WTC11 (cell line): ENCODE data around the gene PLEKHA1. TPM values are rescaled to one million over a fixed set of nuclear protein-coding genes. Genes with fewer than 3 reads are reported as not detected.

Source experiments
- ATAC-seq: fragments of 200-7000 bp; cut with Tn5 transposase; 2 replicates; pipeline ENCODE4 v1.10.0; 2021; ENCODE audit warnings: mild to moderate bottlenecking, moderate library complexity
- CTCF ChIA-PET: fragments of 300-600 bp; sonication (Branson Sonifier 250); formaldehyde crosslinking; loops from one replicate; lab custom pipeline; 2021; ENCODE audit warnings: antibody characterized with exemption; lab: Charles Lee
- POLR2A ChIA-PET: fragments of 350-600 bp; sonication (Branson Sonifier 250); formaldehyde crosslinking; loops from one replicate; lab custom pipeline; 2021; ENCODE audit warnings: antibody characterized with exemption; lab: Charles Lee
- DNase-seq: peaks from one replicate; pipeline ENCODE4 v3.0.0; 2021; ENCODE audit warnings: low spot score
- H3K27ac Mint-ChIP-seq: 2 replicates; pipeline ENCODE4 v1.8.0; 2021; ENCODE audit warnings: mixed read lengths
- H3K27me3 Mint-ChIP-seq: 2 replicates; pipeline ENCODE4 v1.8.0; 2021; ENCODE audit warnings: low read depth, mild to moderate bottlenecking, moderate library complexity, mixed read lengths
- H3K36me3 Mint-ChIP-seq: 2 replicates; pipeline ENCODE4 v1.8.0; 2021; ENCODE audit warnings: mixed read lengths
- H3K4me1 Mint-ChIP-seq: 2 replicates; pipeline ENCODE4 v1.8.0; 2022; ENCODE audit warnings: mixed read lengths
- H3K4me3 Mint-ChIP-seq: 2 replicates; pipeline ENCODE4 v1.8.0; 2021; ENCODE audit warnings: mild to moderate bottlenecking, moderate library complexity, mixed read lengths
- H3K9me3 Mint-ChIP-seq: 2 replicates; pipeline ENCODE4 v1.8.0; 2021; ENCODE audit warnings: mixed read lengths
- ARID4B ChIP-seq: sonication (generic); formaldehyde crosslinking; IDR thresholded peaks from 2 replicates; pipeline ENCODE4 v1.8.0; 2023; ENCODE audit warnings: missing genetic modification reagents, mild to moderate bottlenecking, borderline replicate concordance
- ATF2 ChIP-seq: sonication (generic); formaldehyde crosslinking; IDR thresholded peaks from 2 replicates; pipeline ENCODE4 v1.8.1; 2022; ENCODE audit warnings: low read depth, missing genetic modification reagents, borderline replicate concordance
- ATF3 ChIP-seq: sonication (generic); formaldehyde crosslinking; conservative IDR thresholded peaks from 2 replicates; pipeline ENCODE4 v1.8.1; 2022; ENCODE audit warnings: mild to moderate bottlenecking, missing genetic modification reagents
- E2F1 ChIP-seq: sonication (generic); formaldehyde crosslinking; IDR thresholded peaks from 2 replicates; pipeline ENCODE4 v1.8.0; 2022; ENCODE audit warnings: mild to moderate bottlenecking, missing genetic modification reagents
- GABPB1 ChIP-seq: sonication (generic); formaldehyde crosslinking; IDR thresholded peaks from 2 replicates; pipeline ENCODE4 v1.8.1; 2023; ENCODE audit warnings: mild to moderate bottlenecking, missing genetic modification reagents
- GRHL2 ChIP-seq: fragments of 250-450 bp; sonication (Bioruptor Pico); IDR thresholded peaks from 2 replicates; pipeline ENCODE4 v1.8.0; 2022; ENCODE audit warnings: mild to moderate bottlenecking, moderate library complexity; ENCODE audit not compliant: insufficient replicate concordance, severe bottlenecking
- KAT7 ChIP-seq: sonication (generic); formaldehyde crosslinking; IDR thresholded peaks from 2 replicates; pipeline ENCODE4 v1.8.1; 2023; ENCODE audit warnings: missing genetic modification reagents, mild to moderate bottlenecking, borderline replicate concordance
- PRRX2 ChIP-seq: fragments of 250-450 bp; sonication (Bioruptor Pico); IDR thresholded peaks from 2 replicates; pipeline ENCODE4 v1.8.0; 2021; ENCODE audit warnings: mild to moderate bottlenecking
- SMAD3 ChIP-seq: sonication (generic); formaldehyde crosslinking; IDR thresholded peaks from 2 replicates; pipeline ENCODE4 v1.8.0; 2022; ENCODE audit warnings: missing genetic modification reagents, mild to moderate bottlenecking, borderline replicate concordance
- SOX15 ChIP-seq: fragments of 250-450 bp; sonication (Bioruptor Pico); IDR thresholded peaks from 2 replicates; pipeline ENCODE4 v1.9.0; 2021; ENCODE audit warnings: mild to moderate bottlenecking
- TCF7 ChIP-seq: sonication (generic); formaldehyde crosslinking; IDR thresholded peaks from 2 replicates; pipeline ENCODE4 v1.8.0; 2022; ENCODE audit warnings: mild to moderate bottlenecking, low read depth, missing genetic modification reagents, moderate library complexity
- TEAD1 ChIP-seq: sonication (generic); formaldehyde crosslinking; IDR thresholded peaks from 2 replicates; pipeline ENCODE4 v1.8.0; 2022; ENCODE audit warnings: mild to moderate bottlenecking, missing genetic modification reagents
- ZNF232 ChIP-seq: sonication (generic); formaldehyde crosslinking; IDR thresholded peaks from 2 replicates; pipeline ENCODE4 v1.8.0; 2022; ENCODE audit warnings: mild to moderate bottlenecking, missing genetic modification reagents
- ZNF281 ChIP-seq: sonication (generic); formaldehyde crosslinking; IDR thresholded peaks from 2 replicates; pipeline ENCODE4 v1.8.0; 2023; ENCODE audit warnings: mild to moderate bottlenecking, missing genetic modification reagents
- total RNA-seq: library from RNA; stranded (reverse); gene quantifications from 3 replicates; pipeline ENCODE4 v1.2.3, GENCODE V29; 2021

PLEKHA1 gene
- total RNA-seq, 1 experiment from 2014 or later: 34.6 TPM

GRCh38 chr10:122329416-122329815, 45.1 kb upstream of the PLEKHA1 start:
- CTCF ChIA-PET: interaction anchor here (0.8 to 1.4 kb wide), 5 partner anchors 12 to 105 kb away, joined by 3 to 8 read pairs (median 4); no protein-coding TSS in a partner anchor
- Mint-ChIP-seq H3K36me3 (no peaks in the 10 kb centered on the region), H3K4me1 (peaks cover 14% of the 10 kb centered on the region), H3K27ac (no peak overlapping the region), H3K4me3 (no peak overlapping the region), H3K27me3 (peaks cover 3% of the 10 kb centered on the region), H3K9me3 (peaks cover 11% of the 10 kb centered on the region)
- ATAC-seq: no peak
- DNase-seq: no peak
- POLR2A ChIA-PET: no interaction called here
- TF ChIP-seq SOX15 (no peak), ATF2 (no peak), GABPB1 (CRISPR knock-in tag) (no peak), ARID4B (CRISPR knock-in tag) (no peak), SMAD3 (CRISPR knock-in tag) (no peak), TEAD1 (CRISPR knock-in tag) (no peak), PRRX2 (CRISPR knock-in tag) (no peak), ATF3 (no peak), E2F1 (no peak)

GRCh38 chr10:122331100-122331499, 43.4 kb upstream of the PLEKHA1 start:
- Mint-ChIP-seq H3K9me3 (peaks cover 7% of the 10 kb centered on the region; the same call in 1 of the 2 replicates), H3K27ac (no peak overlapping the region), H3K4me1 (peaks cover 14% of the 10 kb centered on the region), H3K27me3 (peaks cover 3% of the 10 kb centered on the region), H3K4me3 (no peak overlapping the region), H3K36me3 (no peaks in the 10 kb centered on the region)
- ATAC-seq (no peak), DNase-seq (no peak)
- no peak for TF ChIP-seq GRHL2 (CRISPR knock-in tag)
- ChIA-PET CTCF (no interaction called here), POLR2A (no interaction called here)

- H3K27me3 Mint-ChIP-seq: peaks cover 3% of the 10 kb centered on the region
- no peak for ATAC-seq
- no peak for DNase-seq
- ChIA-PET CTCF (no interaction called here), POLR2A (no interaction called here)
- peaks cover 14% of the 10 kb centered on the region for H3K4me1 Mint-ChIP-seq
- no peak overlapping the region for H3K27ac Mint-ChIP-seq
- H3K36me3 Mint-ChIP-seq: no peaks in the 10 kb centered on the region
- H3K9me3 Mint-ChIP-seq: peaks cover 7% of the 10 kb centered on the region; the same call in 1 of the 2 replicates
- H3K4me3 Mint-ChIP-seq: no peak overlapping the region
- TF ChIP-seq KAT7 (no peak), ZNF232 (CRISPR knock-in tag) (no peak), TCF7 (no peak), ARID4B (CRISPR knock-in tag) (no peak), GABPB1 (CRISPR knock-in tag) (no peak), ZNF281 (CRISPR knock-in tag) (no peak)
Measured at GRCh38 chr10:122331615-122332446, 42.7 kb upstream of the PLEKHA1 start.
